ENCODE measurements around the gene SERPINI1. TPM values are rescaled to one million over a fixed set of nuclear protein-coding genes. Genes with fewer than 3 reads are reported as not detected.
A peak's percentile ranks its signal among the peaks of the same experiment; 100 is the strongest.

The SERPINI1 gene
- total RNA-seq, 1 donor from 2014 or later: 4.8 TPM

GRCh38 chr3:167851171-167851570 is 115.7 kb downstream of the SERPINI1 start:
- DNase-seq (ENCODE audit: low read depth): no peak

DNA sequence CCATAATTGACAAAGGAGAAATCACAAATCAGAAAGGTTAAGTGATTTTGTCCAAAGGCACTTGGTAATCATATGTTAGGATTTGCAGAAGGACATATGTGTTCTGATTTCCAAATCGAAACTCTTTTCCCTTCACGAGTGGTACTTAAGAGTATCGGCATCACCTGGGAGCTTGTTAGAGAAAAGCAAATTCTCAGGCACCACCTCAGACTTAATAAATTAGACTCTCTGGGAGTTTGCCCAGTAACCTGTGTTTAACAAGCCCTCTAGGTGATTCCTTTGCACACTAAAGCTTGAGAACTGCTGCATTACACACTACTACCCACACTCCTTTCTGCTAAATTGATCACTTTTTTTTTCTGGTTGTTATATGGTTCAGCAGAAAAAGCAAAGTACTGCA is 116.2 kb downstream of the SERPINI1 start:
- no peak for DNase-seq (ENCODE audit: low read depth)

DNA sequence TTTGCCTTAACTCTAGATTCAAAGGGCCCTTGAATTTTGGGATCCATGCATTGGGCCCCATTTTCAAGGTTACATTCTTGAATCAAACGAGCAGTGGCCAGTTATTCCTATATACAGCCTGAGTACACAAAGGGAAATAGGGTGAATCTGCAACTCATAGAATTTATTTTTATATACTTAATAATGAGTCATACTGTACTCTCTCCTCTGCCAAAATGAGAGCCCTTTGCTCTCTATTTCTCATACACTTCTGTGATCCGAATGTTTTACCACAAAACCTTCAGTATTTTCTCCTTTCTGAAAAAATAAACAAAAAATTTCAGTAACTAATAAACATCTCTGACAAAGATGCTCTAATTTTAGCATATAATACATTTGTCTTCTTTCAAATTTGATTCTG is 116.7 kb downstream of the SERPINI1 start:
- no peak for DNase-seq (ENCODE audit: low read depth)

- DNase-seq (ENCODE audit: low read depth): no peak
These were observed 118.5 kb downstream of the SERPINI1 start for GRCh38 chr3:167854063-167854462.

- no peak for DNase-seq (ENCODE audit: low read depth)
These were observed 119.3 kb downstream of the SERPINI1 start for GRCh38 chr3:167854846-167855245.

- no peak for DNase-seq (ENCODE audit: low read depth)
These were observed 119.8 kb downstream of the SERPINI1 start for GRCh38 chr3:167855306-167855705.

GRCh38 chr3:167858865-167859264 is 123.3 kb downstream of the SERPINI1 start:
- no peak for DNase-seq (ENCODE audit: low read depth)

- no peak for DNase-seq (ENCODE audit: low read depth)
These were observed 124.1 kb downstream of the SERPINI1 start for GRCh38 chr3:167859610-167860009.

- peak; percentile 17 for DNase-seq (ENCODE audit: low read depth)
These were observed 126.1 kb downstream of the SERPINI1 start for GRCh38 chr3:167861649-167862048.

DNA sequence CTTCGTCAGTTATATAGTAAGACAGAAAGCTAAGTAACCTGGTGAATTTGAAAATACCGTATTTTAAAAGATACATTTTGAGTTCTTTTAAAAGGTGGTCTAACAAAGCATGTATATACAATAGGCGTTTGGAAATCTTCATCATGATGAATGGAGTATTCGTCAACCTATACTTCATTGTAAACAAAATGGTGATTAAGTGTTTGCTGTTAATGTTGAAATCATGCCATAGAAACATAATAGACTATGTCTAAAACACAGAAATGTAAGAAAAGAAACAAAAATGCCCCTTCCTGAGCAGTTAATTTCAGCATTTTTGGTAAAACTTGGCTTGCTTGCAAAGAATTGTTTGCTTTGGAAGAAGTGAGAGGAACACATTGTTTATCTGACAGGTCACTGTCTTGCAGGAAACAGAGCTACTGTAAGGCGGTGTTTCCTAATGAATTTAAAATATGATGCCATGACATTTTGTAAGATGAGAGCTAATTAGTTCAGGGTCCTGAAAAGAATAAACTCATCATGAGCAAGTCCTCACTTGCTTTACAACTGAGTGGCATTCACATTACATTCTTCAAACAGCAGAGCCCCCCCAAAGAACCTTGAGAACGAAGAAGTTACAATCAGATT is 126.7 kb downstream of the SERPINI1 start:
- no peak for DNase-seq (ENCODE audit: low read depth)

DNA sequence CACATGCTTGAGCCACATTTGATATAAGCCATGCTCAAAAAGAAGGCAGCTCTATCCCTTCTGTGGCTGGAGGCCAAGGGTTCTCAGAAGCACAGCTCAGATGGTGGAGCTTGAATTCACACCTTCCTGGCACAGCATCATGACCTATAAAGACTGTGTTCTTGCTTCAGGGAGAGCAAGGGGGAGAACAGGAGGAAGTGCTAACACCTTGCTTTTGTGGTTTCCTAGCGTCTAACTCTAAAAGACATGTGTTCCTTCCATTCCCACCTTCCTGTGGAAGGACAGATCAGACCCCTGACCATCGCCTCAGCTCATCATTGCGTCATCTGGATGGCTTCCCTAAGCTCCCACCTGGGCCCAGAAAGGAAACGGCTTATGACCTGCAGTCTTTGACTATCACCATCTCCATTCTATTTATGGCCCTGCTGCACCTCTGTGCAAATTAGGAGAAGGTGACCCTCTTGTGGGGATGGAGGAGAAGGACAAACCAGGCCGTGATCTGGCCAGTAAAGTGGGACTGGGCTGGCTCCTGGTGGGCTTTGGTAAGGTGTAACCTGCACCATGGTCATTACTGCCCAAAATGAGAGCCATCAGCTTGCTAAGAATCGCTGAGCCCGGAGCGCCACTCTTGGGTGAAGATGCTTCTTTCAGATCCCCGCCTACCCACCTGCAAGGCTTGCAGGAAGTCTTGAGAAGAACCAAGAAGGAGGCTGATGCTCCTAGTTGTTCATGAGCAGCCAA is 128.5 kb downstream of the SERPINI1 start:
- DNase-seq (ENCODE audit: low read depth): no peak

- DNase-seq (ENCODE audit: low read depth): no peak
These were observed 129.0 kb downstream of the SERPINI1 start for GRCh38 chr3:167864552-167864874.

- no peak for DNase-seq (ENCODE audit: low read depth)
These were observed 130.8 kb downstream of the SERPINI1 start for GRCh38 chr3:167866331-167866730.

DNA sequence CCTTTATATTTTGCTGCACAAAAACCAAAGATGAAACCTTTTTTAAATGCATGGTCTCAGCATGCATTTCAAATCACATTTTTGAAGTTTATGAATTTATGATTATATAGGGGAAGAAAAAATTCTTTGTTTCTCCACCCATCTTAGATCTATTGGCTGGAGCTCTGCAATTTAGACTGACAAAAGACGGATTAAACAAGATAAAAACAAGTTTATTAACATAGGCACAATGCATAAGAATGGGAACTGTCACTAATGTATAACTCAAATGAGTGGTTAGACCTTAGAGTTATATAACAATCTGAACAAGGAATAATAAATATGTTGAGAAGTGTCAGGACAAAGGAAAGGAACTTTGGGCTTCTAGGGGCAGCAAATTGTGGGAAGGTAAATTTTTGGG is 132.5 kb downstream of the SERPINI1 start:
- no peak for DNase-seq (ENCODE audit: low read depth)

DNA sequence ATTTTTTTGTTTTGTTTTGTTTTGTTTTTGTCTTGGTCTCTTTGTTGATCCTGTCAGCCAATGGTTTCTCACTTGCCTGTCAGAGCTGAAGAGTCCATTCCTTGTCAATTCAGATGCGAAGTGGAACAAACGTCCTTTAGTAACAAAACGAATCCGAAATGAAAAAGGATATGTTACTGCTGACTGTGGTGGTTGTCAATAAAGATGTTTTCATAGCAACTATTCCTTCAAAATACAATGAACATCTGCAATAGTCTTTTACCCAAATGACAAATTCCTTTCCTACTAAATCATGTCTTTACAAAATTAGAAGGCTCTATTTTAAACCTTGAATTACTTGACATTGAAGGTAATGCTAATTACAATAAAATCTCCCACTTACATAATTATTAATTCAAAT is 134.7 kb downstream of the SERPINI1 start:
- no peak for DNase-seq (ENCODE audit: low read depth)

DNA sequence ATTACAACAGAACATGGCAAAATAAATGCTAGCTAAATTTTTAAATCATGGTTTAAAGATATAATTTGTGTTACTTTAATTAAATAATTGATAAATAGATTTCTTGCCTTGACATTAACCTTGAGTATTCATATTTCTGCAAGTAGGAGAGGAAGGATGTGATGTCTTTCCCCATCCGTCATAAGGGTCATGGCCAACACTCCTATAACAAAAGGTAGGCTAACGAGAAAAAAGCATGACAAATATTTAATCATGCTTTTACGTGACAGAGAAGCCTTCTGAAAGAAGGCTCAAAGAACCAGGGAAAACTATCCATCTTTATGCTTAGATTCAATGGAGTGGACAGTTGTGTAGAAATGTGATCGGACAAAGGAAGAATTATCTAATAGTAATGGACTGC is 135.2 kb downstream of the SERPINI1 start:
- DNase-seq (ENCODE audit: low read depth): no peak

GRCh38 chr3:167872032-167872431 is 136.5 kb downstream of the SERPINI1 start:
- DNase-seq (ENCODE audit: low read depth): no peak

DNA sequence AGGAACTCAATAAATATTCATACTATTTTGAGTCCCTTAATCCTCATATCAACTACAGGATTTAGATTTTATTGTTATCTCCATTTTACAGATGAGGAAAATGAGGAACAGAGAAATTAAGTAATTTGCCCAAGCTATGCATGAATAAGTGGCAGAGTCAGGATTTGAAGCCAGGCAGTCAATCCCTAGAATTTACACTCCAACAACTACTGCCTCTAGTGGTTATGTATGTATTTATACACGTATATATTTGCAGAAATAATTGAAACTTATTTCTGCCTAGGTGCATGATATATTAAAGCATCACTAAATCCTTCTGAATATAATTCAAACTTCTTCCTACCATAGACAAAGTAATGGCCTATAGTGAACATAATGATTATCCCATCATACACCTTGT is 137.4 kb downstream of the SERPINI1 start:
- no peak for DNase-seq (ENCODE audit: low read depth)

DNA sequence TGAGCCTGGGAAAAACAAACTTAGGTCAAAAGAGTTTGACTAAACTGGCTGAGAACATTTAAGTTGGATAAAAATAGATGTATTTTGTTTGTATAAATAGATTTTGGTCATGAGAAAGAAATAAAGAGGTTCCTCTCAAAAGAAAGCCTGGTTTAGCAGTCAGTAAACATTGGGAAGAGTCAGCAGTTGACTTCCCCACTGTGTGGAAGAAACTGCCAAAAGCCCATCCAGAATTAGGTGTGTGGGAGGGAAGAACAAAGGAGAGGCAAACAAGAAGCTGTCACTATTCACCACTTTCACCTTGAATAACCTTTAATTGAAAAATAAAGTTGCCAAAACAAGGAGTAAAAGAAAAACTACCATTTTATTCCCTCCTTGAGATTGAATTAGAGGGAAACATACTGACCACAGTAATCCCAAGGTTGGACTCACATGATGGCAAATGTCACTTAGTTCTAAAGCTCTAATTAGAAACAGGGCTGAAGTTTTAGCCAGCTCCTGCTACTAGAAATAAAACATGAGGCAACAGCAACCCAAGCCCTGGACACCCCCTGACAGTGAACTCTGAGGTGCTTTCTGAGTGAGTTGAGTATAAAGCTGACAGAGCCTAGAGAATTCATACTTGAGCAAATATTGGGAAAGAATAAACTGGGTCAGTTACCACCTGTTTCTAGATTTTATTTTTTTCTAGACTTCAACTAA is 139.3 kb downstream of the SERPINI1 start:
- DNase-seq (ENCODE audit: low read depth): no peak
